GM12878 (cell line): ENCODE measurements around the gene CD2AP.
"Not testable (repeated sequence)": the region's sequence is repeated elsewhere in the genome, so short reads cannot be mapped to it uniquely, and the experiment has no call there.

Experiments
- CBFB ChIP-seq: IDR thresholded peaks from 2 replicates; pipeline ENCODE4 v1.6.1; 2016; ENCODE audit warnings: antibody characterized with exemption, low read depth
- CREM ChIP-seq: IDR thresholded peaks from 2 replicates; pipeline ENCODE4 v1.6.1; 2014; ENCODE audit warnings: antibody characterized with exemption, low read depth
- GABPA ChIP-seq: IDR thresholded peaks from 2 replicates; pipeline ENCODE4 v1.6.1; 2014; ENCODE audit warnings: antibody characterized with exemption, low read depth, mild to moderate bottlenecking, inconsistent platforms
- GATAD2B ChIP-seq: fragments of 450-650 bp; conservative IDR thresholded peaks from 2 replicates; pipeline ENCODE4 v1.6.1; 2017; ENCODE audit warnings: low read depth, mild to moderate bottlenecking, moderate library complexity
- MTA2 ChIP-seq: fragments of 450-650 bp; IDR thresholded peaks from 2 replicates; pipeline ENCODE4 v1.6.1; 2016; ENCODE audit warnings: low read depth, mild to moderate bottlenecking, moderate library complexity
- MXI1 ChIP-seq: fragments of 150-350 bp; IDR thresholded peaks from 2 replicates; pipeline ENCODE4 v1.6.1; 2011; ENCODE audit warnings: low read depth, mild to moderate bottlenecking, inconsistent platforms, low read length, improper control_type of control experiment
- POU2F2 ChIP-seq: IDR thresholded peaks from 3 replicates; pipeline ENCODE4 v1.6.1; 2011; ENCODE audit warnings: low read depth, mild to moderate bottlenecking, low read length, borderline replicate concordance
- SIN3A ChIP-seq: IDR thresholded peaks from 2 replicates; pipeline ENCODE4 v1.6.1; 2012; ENCODE audit warnings: low read depth, low read length, improper control_type of control experiment
- ZNF24 ChIP-seq: fragments of 450-650 bp; IDR thresholded peaks from 2 replicates; pipeline ENCODE4 v1.6.1; 2017; ENCODE audit warnings: antibody characterized with exemption, mild to moderate bottlenecking
- ZNF274 ChIP-seq: IDR thresholded peaks from one replicate; pipeline ENCODE4 v1.8.0; 2011; ENCODE audit not compliant: insufficient read length, insufficient read depth
- TF ChIP-seq, protein P1 (sequence below): IDR thresholded peaks from 2 replicates; pipeline ENCODE4 v1.6.1; 2012; ENCODE audit warnings: low read length, inconsistent platforms
- TF ChIP-seq, protein P2 (sequence below), 3 experiments: IDR thresholded peaks in 2 of 3; conservative IDR thresholded peaks in 1 of 3; 2 replicates each; pipeline ENCODE4 v1.5.1; 2011; ENCODE audit warnings: low read depth in 3 of 3, low read length in 3 of 3, mild to moderate bottlenecking in 3 of 3, control low read depth in 2 of 3, moderate library complexity in 2 of 3, inconsistent platforms in 1 of 3, mixed read lengths in 1 of 3; ENCODE audit not compliant: control insufficient read depth in 2 of 3, insufficient read depth in 1 of 3; ENCODE audit errors: extremely low read depth in 1 of 3

DNA sequence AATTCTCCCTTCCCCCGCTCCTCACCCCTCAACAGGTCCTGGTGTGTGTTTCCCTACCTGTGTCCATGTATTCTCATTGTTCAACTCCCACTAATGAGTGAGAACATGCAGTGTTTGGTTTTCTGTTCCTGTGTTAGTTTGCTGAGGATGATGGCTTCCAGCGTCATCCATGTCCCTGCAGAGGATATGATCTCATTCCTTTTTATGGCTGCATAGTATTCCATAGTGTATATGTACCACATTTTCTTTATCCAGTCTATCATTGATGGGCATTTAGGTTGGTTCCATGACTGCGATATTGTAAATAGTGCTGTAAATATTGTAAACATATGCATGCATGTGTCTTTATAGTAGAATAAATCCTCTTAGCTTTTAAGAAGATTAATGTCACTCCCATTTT, 89.0 kb downstream of the CD2AP start:
- not testable (repeated sequence) for TF ChIP-seq GATAD2B, GABPA, CREM, MXI1, CBFB, ZNF274, ZNF24, SIN3A, POU2F2, MTA2
- TF ChIP-seq, protein P1, sequence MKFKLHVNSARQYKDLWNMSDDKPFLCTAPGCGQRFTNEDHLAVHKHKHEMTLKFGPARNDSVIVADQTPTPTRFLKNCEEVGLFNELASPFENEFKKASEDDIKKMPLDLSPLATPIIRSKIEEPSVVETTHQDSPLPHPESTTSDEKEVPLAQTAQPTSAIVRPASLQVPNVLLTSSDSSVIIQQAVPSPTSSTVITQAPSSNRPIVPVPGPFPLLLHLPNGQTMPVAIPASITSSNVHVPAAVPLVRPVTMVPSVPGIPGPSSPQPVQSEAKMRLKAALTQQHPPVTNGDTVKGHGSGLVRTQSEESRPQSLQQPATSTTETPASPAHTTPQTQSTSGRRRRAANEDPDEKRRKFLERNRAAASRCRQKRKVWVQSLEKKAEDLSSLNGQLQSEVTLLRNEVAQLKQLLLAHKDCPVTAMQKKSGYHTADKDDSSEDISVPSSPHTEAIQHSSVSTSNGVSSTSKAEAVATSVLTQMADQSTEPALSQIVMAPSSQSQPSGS = not testable (repeated sequence)
- TF ChIP-seq, protein P2, sequence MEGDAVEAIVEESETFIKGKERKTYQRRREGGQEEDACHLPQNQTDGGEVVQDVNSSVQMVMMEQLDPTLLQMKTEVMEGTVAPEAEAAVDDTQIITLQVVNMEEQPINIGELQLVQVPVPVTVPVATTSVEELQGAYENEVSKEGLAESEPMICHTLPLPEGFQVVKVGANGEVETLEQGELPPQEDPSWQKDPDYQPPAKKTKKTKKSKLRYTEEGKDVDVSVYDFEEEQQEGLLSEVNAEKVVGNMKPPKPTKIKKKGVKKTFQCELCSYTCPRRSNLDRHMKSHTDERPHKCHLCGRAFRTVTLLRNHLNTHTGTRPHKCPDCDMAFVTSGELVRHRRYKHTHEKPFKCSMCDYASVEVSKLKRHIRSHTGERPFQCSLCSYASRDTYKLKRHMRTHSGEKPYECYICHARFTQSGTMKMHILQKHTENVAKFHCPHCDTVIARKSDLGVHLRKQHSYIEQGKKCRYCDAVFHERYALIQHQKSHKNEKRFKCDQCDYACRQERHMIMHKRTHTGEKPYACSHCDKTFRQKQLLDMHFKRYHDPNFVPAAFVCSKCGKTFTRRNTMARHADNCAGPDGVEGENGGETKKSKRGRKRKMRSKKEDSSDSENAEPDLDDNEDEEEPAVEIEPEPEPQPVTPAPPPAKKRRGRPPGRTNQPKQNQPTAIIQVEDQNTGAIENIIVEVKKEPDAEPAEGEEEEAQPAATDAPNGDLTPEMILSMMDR (IDR thresholded peaks at IDR 0.05 in 2 of 3, conservative IDR thresholded peaks at IDR 0.05 in 1 of 3; ENCODE audit: control insufficient read depth in 2 of 3, extremely low read depth in 1 of 3, insufficient read depth in 1 of 3, low read depth in 3 of 3, low read length in 3 of 3) = not testable (repeated sequence)
